Neutrophil (primary cell): ENCODE data around the gene HADH.

ENCODE experiments used
- H3K27ac ChIP-seq: fragments of 200-600 bp; sonication (generic); 2 replicates; pipeline ENCODE4 v1.5.1; 2016; ENCODE audit warnings: mild to moderate bottlenecking, moderate library complexity
- H3K27me3 ChIP-seq: fragments of 200-600 bp; sonication (generic); 2 replicates; pipeline ENCODE4 v1.6.0; 2016; ENCODE audit warnings: mild to moderate bottlenecking
- H3K36me3 ChIP-seq: fragments of 200-600 bp; sonication (generic); 2 replicates; pipeline ENCODE4 v1.5.1; 2017
- H3K4me1 ChIP-seq, 2 experiments: fragments of 200-600 bp in 1 of 2; sonication (generic) in 1 of 2; 1 replicate in 1 of 2; 2 replicates in 1 of 2; pipeline versions ENCODE4 v1.5.1 to v1.6.1; 2013 to 2016; ENCODE audit warnings: low read depth in 1 of 2, low read length in 1 of 2, mild to moderate bottlenecking in 1 of 2, moderate library complexity in 1 of 2; ENCODE audit not compliant: control insufficient read depth in 1 of 2, insufficient read depth in 1 of 2
- H3K4me3 ChIP-seq, 2 experiments: fragments of 200-600 bp in 1 of 2; sonication (generic) in 1 of 2; 1 replicate in 1 of 2; 2 replicates in 1 of 2; pipeline ENCODE4 v1.5.1; 2013 to 2016; ENCODE audit warnings: low read depth in 1 of 2, low read length in 1 of 2, mild to moderate bottlenecking in 1 of 2, moderate library complexity in 1 of 2
- H3K9me3 ChIP-seq: fragments of 200-600 bp; sonication (generic); 2 replicates; pipeline ENCODE4 v1.5.1; 2016
- TF ChIP-seq, protein P1 (sequence below): fragments of 200-600 bp; sonication (generic); IDR thresholded peaks from 2 replicates; pipeline ENCODE4 v1.5.1; 2016; ENCODE audit warnings: antibody characterized with exemption

HADH gene

DNA sequence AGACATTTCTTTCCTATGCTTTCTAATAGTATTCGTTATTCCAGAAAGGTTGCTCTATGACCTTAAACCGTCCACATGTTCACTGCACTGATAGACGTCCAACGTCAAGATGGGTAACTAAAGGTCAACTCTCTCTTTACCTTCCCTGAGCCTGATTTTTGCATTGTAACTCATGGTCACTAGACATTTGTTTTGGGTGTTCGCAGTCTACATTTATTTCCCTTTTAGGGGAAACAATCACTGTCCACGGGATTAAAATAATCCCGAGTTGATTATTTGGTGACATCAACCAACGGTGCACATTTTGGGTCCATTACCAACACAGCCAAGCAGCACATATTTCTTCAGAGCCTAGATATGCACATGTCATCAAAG, 540 bp upstream of the HADH start:
- TF ChIP-seq, protein P1, sequence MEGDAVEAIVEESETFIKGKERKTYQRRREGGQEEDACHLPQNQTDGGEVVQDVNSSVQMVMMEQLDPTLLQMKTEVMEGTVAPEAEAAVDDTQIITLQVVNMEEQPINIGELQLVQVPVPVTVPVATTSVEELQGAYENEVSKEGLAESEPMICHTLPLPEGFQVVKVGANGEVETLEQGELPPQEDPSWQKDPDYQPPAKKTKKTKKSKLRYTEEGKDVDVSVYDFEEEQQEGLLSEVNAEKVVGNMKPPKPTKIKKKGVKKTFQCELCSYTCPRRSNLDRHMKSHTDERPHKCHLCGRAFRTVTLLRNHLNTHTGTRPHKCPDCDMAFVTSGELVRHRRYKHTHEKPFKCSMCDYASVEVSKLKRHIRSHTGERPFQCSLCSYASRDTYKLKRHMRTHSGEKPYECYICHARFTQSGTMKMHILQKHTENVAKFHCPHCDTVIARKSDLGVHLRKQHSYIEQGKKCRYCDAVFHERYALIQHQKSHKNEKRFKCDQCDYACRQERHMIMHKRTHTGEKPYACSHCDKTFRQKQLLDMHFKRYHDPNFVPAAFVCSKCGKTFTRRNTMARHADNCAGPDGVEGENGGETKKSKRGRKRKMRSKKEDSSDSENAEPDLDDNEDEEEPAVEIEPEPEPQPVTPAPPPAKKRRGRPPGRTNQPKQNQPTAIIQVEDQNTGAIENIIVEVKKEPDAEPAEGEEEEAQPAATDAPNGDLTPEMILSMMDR = no peak
- Histone ChIP-seq H3K4me1 (peaks cover 17 to 21% of the 10 kb centered on the region in 2 experiments), H3K36me3 (no peaks in the 10 kb centered on the region), H3K4me3 (peak overlapping the region; percentile 69 to 85), H3K27ac (peak overlapping the region; percentile 64), H3K27me3 (no peaks in the 10 kb centered on the region), H3K9me3 (no peaks in the 10 kb centered on the region)

DNA sequence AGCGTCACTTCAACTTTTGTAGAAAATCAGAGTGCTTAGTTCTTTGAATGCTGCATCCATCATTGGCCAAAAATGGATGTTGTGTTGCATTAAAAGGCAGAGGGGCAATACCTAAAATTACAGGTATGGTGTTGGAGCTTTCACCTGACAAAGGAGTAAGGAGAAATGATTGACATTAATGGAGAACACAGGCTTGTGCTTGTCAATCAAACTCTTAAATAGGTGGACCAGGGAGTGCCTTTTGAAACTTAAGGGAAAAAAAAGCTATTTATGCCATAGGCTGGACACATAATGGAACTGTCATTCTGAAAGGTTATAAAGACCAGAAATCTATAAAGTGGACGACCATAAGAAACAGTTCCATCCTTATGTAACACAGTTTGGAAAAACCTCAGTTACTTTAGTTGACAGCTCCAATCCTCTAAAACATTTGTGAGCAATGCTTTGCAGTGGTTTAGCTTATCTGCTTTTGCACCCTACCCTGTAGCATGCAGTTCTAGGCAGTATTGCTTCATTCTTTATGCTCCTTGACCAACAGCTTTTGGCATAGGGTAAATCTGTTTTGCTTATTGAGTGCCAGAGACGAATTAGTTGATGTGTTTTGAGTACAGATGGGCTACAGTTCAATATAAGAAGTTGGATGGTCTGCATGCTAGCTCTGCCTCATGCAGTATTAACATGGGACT, 2.4 kb downstream of the HADH start:
- Histone ChIP-seq H3K4me3 (no peak overlapping the region), H3K4me1 (peaks cover 17 to 21% of the 10 kb centered on the region in 2 experiments), H3K36me3 (no peaks in the 10 kb centered on the region), H3K27ac (no peak overlapping the region), H3K9me3 (no peaks in the 10 kb centered on the region), H3K27me3 (no peaks in the 10 kb centered on the region)
- TF ChIP-seq, protein P1 = no peak

DNA sequence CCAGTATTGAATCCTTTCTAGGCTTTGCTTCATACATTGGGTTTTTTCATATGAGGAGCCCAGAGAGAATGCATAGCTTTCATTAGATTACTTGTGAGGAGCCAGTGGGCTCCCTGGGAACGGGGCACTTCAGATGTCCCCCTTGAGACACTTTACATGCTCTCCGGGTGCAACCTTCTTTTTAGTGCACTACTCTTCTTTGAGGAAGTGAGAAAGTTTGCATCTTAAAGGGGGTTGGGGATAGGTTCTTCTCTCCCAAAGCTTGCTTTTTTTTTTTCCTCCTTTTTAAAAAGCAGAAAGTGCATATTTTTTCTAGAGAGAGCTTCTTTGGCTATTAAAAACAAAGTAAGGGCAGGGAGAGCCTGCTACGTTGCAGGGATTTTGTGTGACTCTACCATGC, 4.3 kb downstream of the HADH start:
- TF ChIP-seq, protein P1 = no peak
- Histone ChIP-seq H3K27me3 (no peaks in the 10 kb centered on the region), H3K4me1 (peaks cover 14 to 16% of the 10 kb centered on the region in 2 experiments), H3K36me3 (no peaks in the 10 kb centered on the region), H3K27ac (no peak overlapping the region), H3K9me3 (no peaks in the 10 kb centered on the region), H3K4me3 (no peak overlapping the region)

DNA sequence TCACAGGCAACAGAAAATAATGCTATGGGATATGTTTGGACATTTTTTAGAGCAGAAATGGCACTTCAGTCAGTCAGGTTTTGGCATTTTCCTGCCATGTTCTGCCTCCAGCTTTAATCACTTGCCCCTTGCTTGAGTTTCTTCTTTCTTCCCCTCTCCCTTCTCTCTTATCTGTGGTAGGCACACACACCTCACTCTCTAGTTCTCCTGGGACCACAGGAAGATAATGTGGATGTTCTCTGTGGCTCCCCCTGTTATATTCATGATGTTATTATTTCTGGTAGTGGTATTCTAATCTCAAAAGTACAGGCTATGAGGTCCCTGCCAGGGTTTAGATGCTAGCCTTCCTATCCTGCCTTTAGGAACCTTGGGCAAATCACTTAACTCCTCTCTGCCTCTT, 5.2 kb downstream of the HADH start:
- Histone ChIP-seq H3K36me3 (no peaks in the 10 kb centered on the region), H3K9me3 (no peaks in the 10 kb centered on the region), H3K4me1 (peaks cover 17 to 20% of the 10 kb centered on the region in 2 experiments), H3K4me3 (no peak overlapping the region), H3K27ac (no peak overlapping the region), H3K27me3 (no peaks in the 10 kb centered on the region)
- TF ChIP-seq, protein P1 = no peak

DNA sequence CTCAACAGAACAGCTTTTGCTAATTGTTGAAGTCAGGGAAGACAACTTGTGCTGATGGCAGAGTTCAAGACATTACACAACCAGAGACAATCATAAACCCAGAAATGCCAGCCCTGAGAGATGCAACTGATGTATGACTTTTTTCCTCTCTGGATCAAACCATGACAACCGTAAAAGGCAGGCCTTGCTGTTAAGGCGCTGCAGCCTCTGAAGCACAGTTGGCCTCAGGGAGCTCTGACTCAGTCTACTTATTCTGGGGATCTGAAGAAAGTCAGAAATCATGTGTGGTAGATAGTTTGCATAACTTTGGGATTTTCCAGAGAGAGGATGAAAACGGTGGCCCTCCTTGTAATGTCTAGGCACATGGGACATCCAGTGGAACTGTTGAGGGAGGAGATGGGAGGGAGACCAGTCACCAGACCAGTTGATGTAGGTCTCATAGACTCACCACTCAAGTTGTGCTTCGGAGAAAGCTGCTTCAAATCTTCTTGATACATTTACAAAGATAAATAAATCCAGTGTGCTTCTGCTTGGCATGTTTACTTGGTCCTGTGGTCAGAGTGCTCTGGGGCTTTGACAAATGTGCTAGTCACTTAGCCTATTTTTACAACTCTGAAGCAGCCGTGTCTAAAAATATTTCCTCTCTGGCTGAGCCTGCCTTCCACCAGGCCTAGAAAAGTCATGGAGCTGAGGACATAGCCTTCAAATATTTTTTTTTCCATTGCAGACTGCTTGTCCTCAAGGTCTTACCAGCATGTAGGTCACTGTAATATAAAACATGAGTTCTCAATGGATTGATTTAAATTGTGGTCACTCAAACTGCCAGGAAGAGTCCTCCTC, 7.5 kb downstream of the HADH start:
- Histone ChIP-seq H3K4me1 (peaks cover 14 to 18% of the 10 kb centered on the region in 2 experiments), H3K9me3 (no peaks in the 10 kb centered on the region), H3K4me3 (no peak overlapping the region), H3K27me3 (no peaks in the 10 kb centered on the region), H3K36me3 (no peaks in the 10 kb centered on the region), H3K27ac (no peak overlapping the region)
- TF ChIP-seq, protein P1 = no peak
